Activated T-helper 1 cell treated with anti-CD3 and anti-CD28 coated beads, Interleukin-12 subunit alpha, Interleukin-12 subunit beta, Interleukin-2, Interleukin-4 antibody, amounts not matched to agents 30 ng/mL and 10 ng/mL and 1 ng/mL, durations not matched to agents 14 hours and 24 hours and 36 hours (primary cell): ENCODE measurements around the gene USP53. TPM values are rescaled to one million over a fixed set of nuclear protein-coding genes. Genes with fewer than 3 reads are reported as not detected.

Source experiments
- DNase-seq: peaks from one replicate; pipeline ENCODE4 v3.0.0; 2021; ENCODE audit warnings: low spot score
- H3K27ac Mint-ChIP-seq: one replicate; pipeline ENCODE4 v1.8.0; 2021; ENCODE audit warnings: mild to moderate bottlenecking, mixed read lengths
- H3K27me3 Mint-ChIP-seq: one replicate; pipeline ENCODE4 v1.8.0; 2022; ENCODE audit warnings: mild to moderate bottlenecking, moderate library complexity, mixed read lengths; ENCODE audit not compliant: insufficient read depth
- H3K36me3 Mint-ChIP-seq: one replicate; pipeline ENCODE4 v1.8.0; 2021; ENCODE audit warnings: low read depth, mixed read lengths
- H3K4me1 Mint-ChIP-seq: one replicate; pipeline ENCODE4 v1.8.0; 2021; ENCODE audit warnings: low read depth, mixed read lengths
- H3K4me3 Mint-ChIP-seq: one replicate; pipeline ENCODE4 v1.8.0; 2021; ENCODE audit warnings: mild to moderate bottlenecking, moderate library complexity, mixed read lengths
- H3K9me3 Mint-ChIP-seq: one replicate; pipeline ENCODE4 v1.8.0; 2021; ENCODE audit warnings: mixed read lengths
- intact Hi-C: fragments of 100-400 bp; cut with micrococcal nuclease; formaldehyde crosslinking; loops from one replicate; pipeline ENCODE4 v1.15.1; 2024
- total RNA-seq: library from RNA; stranded (reverse); gene quantifications from 2 replicates; pipeline ENCODE4 v1.2.3, GENCODE V29; 2022

Gene USP53
- total RNA-seq, 1 donor from 2014 or later: 6.1 TPM

GRCh38 chr4:119206178-119206577 is 6.3 kb upstream of the USP53 start:
- intact Hi-C loops: no loop called here
- H3K4me3 Mint-ChIP-seq: no peak overlapping the region
- peaks cover 5% of the 10 kb centered on the region for H3K27me3 Mint-ChIP-seq
- DNase-seq: no peak
- peaks cover 23% of the 10 kb centered on the region for H3K4me1 Mint-ChIP-seq
- H3K9me3 Mint-ChIP-seq: no peaks in the 10 kb centered on the region
- H3K36me3 Mint-ChIP-seq: peaks cover 1% of the 10 kb centered on the region
- H3K27ac Mint-ChIP-seq: no peak overlapping the region

GRCh38 chr4:119207051-119207450 is 5.5 kb upstream of the USP53 start:
- peaks cover 32% of the 10 kb centered on the region for H3K4me1 Mint-ChIP-seq
- H3K27ac Mint-ChIP-seq: no peak overlapping the region
- no peak overlapping the region for H3K4me3 Mint-ChIP-seq
- DNase-seq: no peak
- H3K9me3 Mint-ChIP-seq: no peaks in the 10 kb centered on the region
- intact Hi-C loops: no loop called here
- peaks cover 1% of the 10 kb centered on the region for H3K36me3 Mint-ChIP-seq
- peaks cover 7% of the 10 kb centered on the region for H3K27me3 Mint-ChIP-seq

- peak overlapping the region; percentile 69 for H3K27ac Mint-ChIP-seq
- peak overlapping the region; percentile 20 for H3K4me3 Mint-ChIP-seq
- peaks cover 1% of the 10 kb centered on the region for H3K36me3 Mint-ChIP-seq
These were observed 3.4 kb upstream of the USP53 start for GRCh38 chr4:119209077-119209476.

GRCh38 chr4:119209586-119209985 is 2.9 kb upstream of the USP53 start:
- H3K4me3 Mint-ChIP-seq: no peak overlapping the region
- no peak for DNase-seq
- intact Hi-C loops: loop anchor here (1.0 kb wide), 3 partner anchors 56 to 245 kb away; no protein-coding TSS in a partner anchor

More at GRCh38 chr4:119209077-119209476, 3.4 kb upstream of the USP53 start:
- Mint-ChIP-seq H3K27me3 (peaks cover 7% of the 10 kb centered on the region), H3K9me3 (no peaks in the 10 kb centered on the region), H3K4me1 (peaks cover 39% of the 10 kb centered on the region)
- intact Hi-C loops: loop anchor here (1.0 kb wide), 3 partner anchors 56 to 245 kb away; no protein-coding TSS in a partner anchor
- DNase-seq: peak; percentile 9

GRCh38 chr4:119210775-119211174 is 1.7 kb upstream of the USP53 start:
- Mint-ChIP-seq H3K36me3 (peaks cover 1% of the 10 kb centered on the region), H3K27me3 (peaks cover 7% of the 10 kb centered on the region), H3K4me1 (peaks cover 39% of the 10 kb centered on the region), H3K4me3 (peak overlapping the region; percentile 58), H3K9me3 (no peaks in the 10 kb centered on the region), H3K27ac (no peak overlapping the region)
- intact Hi-C loops: loop anchor here (5.0 kb wide), 1 partner anchor 228 kb away; no protein-coding TSS in a partner anchor
- no peak for DNase-seq

More at GRCh38 chr4:119209586-119209985, 2.9 kb upstream of the USP53 start:
- peaks cover 1% of the 10 kb centered on the region for H3K36me3 Mint-ChIP-seq
- H3K4me1 Mint-ChIP-seq: peaks cover 39% of the 10 kb centered on the region
- peak overlapping the region; percentile 69 for H3K27ac Mint-ChIP-seq
- H3K27me3 Mint-ChIP-seq: peaks cover 7% of the 10 kb centered on the region
- no peaks in the 10 kb centered on the region for H3K9me3 Mint-ChIP-seq

GRCh38 chr4:119211867-119212233 is 663 bp upstream of the USP53 start:
- DNase-seq: no peak
- intact Hi-C loops: loop anchor here (1.0 to 5.0 kb wide), 7 partner anchors 26 to 527 kb away; partner anchors contain the start of genes METTL14 and SEC24D
- peaks cover 1% of the 10 kb centered on the region for H3K36me3 Mint-ChIP-seq
- H3K4me3 Mint-ChIP-seq: peak overlapping the region; percentile 95
- peaks cover 7% of the 10 kb centered on the region for H3K27me3 Mint-ChIP-seq
- peak overlapping the region; percentile 95 for H3K27ac Mint-ChIP-seq
- no peaks in the 10 kb centered on the region for H3K9me3 Mint-ChIP-seq
- H3K4me1 Mint-ChIP-seq: peaks cover 39% of the 10 kb centered on the region

- H3K4me1 Mint-ChIP-seq: peaks cover 39% of the 10 kb centered on the region
- peak overlapping the region; percentile 95 for H3K27ac Mint-ChIP-seq
- DNase-seq: peak; percentile 54
- no peaks in the 10 kb centered on the region for H3K9me3 Mint-ChIP-seq
- intact Hi-C loops: loop anchor here (1.0 to 5.0 kb wide), 7 partner anchors 25 to 528 kb away; partner anchors contain the start of genes METTL14 and SEC24D
- peak overlapping the region; percentile 95 for H3K4me3 Mint-ChIP-seq
- H3K27me3 Mint-ChIP-seq: peaks cover 5% of the 10 kb centered on the region
- peaks cover 9% of the 10 kb centered on the region for H3K36me3 Mint-ChIP-seq
These were observed 572 bp downstream of the USP53 start for GRCh38 chr4:119212964-119213606.

- no peak overlapping the region for H3K27ac Mint-ChIP-seq
These were observed 5.6 kb downstream of the USP53 start for GRCh38 chr4:119218093-119218492.

GRCh38 chr4:119221412-119221811 is 8.9 kb downstream of the USP53 start:
- Mint-ChIP-seq H3K27me3 (no peaks in the 10 kb centered on the region), H3K9me3 (peaks cover 4% of the 10 kb centered on the region), H3K36me3 (peaks cover 24% of the 10 kb centered on the region), H3K27ac (no peak overlapping the region), H3K4me3 (no peak overlapping the region), H3K4me1 (no peaks in the 10 kb centered on the region)
- DNase-seq: no peak
- intact Hi-C loops: no loop called here

More at GRCh38 chr4:119218093-119218492, 5.6 kb downstream of the USP53 start:
- peaks cover 19% of the 10 kb centered on the region for H3K36me3 Mint-ChIP-seq
- H3K4me3 Mint-ChIP-seq: no peak overlapping the region
- DNase-seq: no peak
- H3K4me1 Mint-ChIP-seq: peaks cover 4% of the 10 kb centered on the region
- intact Hi-C loops: no loop called here
- H3K27me3 Mint-ChIP-seq: no peaks in the 10 kb centered on the region
- peaks cover 4% of the 10 kb centered on the region for H3K9me3 Mint-ChIP-seq

- H3K27ac Mint-ChIP-seq: no peak overlapping the region
- peaks cover 5% of the 10 kb centered on the region for H3K4me1 Mint-ChIP-seq
- H3K27me3 Mint-ChIP-seq: no peaks in the 10 kb centered on the region
- no peak overlapping the region for H3K4me3 Mint-ChIP-seq
- peaks cover 13% of the 10 kb centered on the region for H3K36me3 Mint-ChIP-seq
- intact Hi-C loops: no loop called here
- DNase-seq: no peak
- peaks cover 3% of the 10 kb centered on the region for H3K9me3 Mint-ChIP-seq
These were observed 15.2 kb downstream of the USP53 start for GRCh38 chr4:119227690-119228089.

- H3K36me3 Mint-ChIP-seq: peaks cover 13% of the 10 kb centered on the region
- peaks cover 11% of the 10 kb centered on the region for H3K4me1 Mint-ChIP-seq
- no peak for DNase-seq
- H3K9me3 Mint-ChIP-seq: peaks cover 3% of the 10 kb centered on the region
- H3K27me3 Mint-ChIP-seq: no peaks in the 10 kb centered on the region
- no peak overlapping the region for H3K4me3 Mint-ChIP-seq
- intact Hi-C loops: no loop called here
- no peak overlapping the region for H3K27ac Mint-ChIP-seq
These were observed 15.9 kb downstream of the USP53 start for GRCh38 chr4:119228406-119228805.

- H3K27ac Mint-ChIP-seq: no peak overlapping the region
- H3K27me3 Mint-ChIP-seq: no peaks in the 10 kb centered on the region
- intact Hi-C loops: no loop called here
These were observed 17.6 kb downstream of the USP53 start for GRCh38 chr4:119229908-119230687.

GRCh38 chr4:119231491-119231890 is 19.0 kb downstream of the USP53 start:
- Mint-ChIP-seq H3K9me3 (peaks cover 3% of the 10 kb centered on the region), H3K4me1 (peaks cover 22% of the 10 kb centered on the region), H3K36me3 (peaks cover 13% of the 10 kb centered on the region), H3K27me3 (no peaks in the 10 kb centered on the region), H3K27ac (no peak overlapping the region), H3K4me3 (no peak overlapping the region)
- no peak for DNase-seq
- intact Hi-C loops: no loop called here

More at GRCh38 chr4:119229908-119230687, 17.6 kb downstream of the USP53 start:
- Mint-ChIP-seq H3K9me3 (peaks cover 3% of the 10 kb centered on the region), H3K4me3 (no peak overlapping the region), H3K4me1 (peaks cover 19% of the 10 kb centered on the region), H3K36me3 (peaks cover 8% of the 10 kb centered on the region)
- no peak for DNase-seq
